KMS-11 (cell line): ENCODE results near the gene FYN.

ENCODE experiments used
- H2AFZ ChIP-seq: fragments of 200-600 bp; sonication (generic); 2 replicates; pipeline ENCODE4 v1.6.1; 2016; ENCODE audit warnings: antibody characterized with exemption, mixed run types, low read depth
- H3K27ac ChIP-seq: fragments of 200-600 bp; sonication (generic); 2 replicates; pipeline ENCODE4 v1.6.1; 2016; ENCODE audit warnings: mild to moderate bottlenecking, mixed run types
- H3K27me3 ChIP-seq: fragments of 200-600 bp; sonication (generic); 2 replicates; pipeline ENCODE4 v1.6.1; 2017; ENCODE audit warnings: mild to moderate bottlenecking, low read depth, mixed run types, moderate library complexity; ENCODE audit not compliant: insufficient read depth
- H3K36me3 ChIP-seq: fragments of 200-600 bp; sonication (generic); 2 replicates; pipeline ENCODE4 v1.6.1; 2017; ENCODE audit warnings: mild to moderate bottlenecking, mixed run types; ENCODE audit not compliant: insufficient read depth
- H3K4me1 ChIP-seq: fragments of 200-600 bp; sonication (generic); 2 replicates; pipeline ENCODE4 v1.6.1; 2016; ENCODE audit warnings: mild to moderate bottlenecking, low read depth, mixed run types; ENCODE audit not compliant: poor library complexity, severe bottlenecking
- H3K4me2 ChIP-seq: fragments of 200-600 bp; sonication (generic); 2 replicates; pipeline ENCODE4 v1.7.0; 2016; ENCODE audit warnings: mild to moderate bottlenecking, mixed run types
- H3K4me3 ChIP-seq: fragments of 200-600 bp; sonication (generic); IDR thresholded peaks from 2 replicates; pipeline ENCODE4 v1.6.1; 2017; ENCODE audit warnings: low read depth, low read length, mixed read lengths; ENCODE audit not compliant: insufficient read depth
- H3K79me2 ChIP-seq: fragments of 200-600 bp; sonication (generic); 2 replicates; pipeline ENCODE4 v1.6.1; 2016; ENCODE audit warnings: low read depth, mixed run types; ENCODE audit not compliant: insufficient read depth
- H3K9ac ChIP-seq: fragments of 200-600 bp; sonication (generic); 2 replicates; pipeline ENCODE4 v1.6.1; 2016; ENCODE audit warnings: mild to moderate bottlenecking, mixed run types
- H4K20me1 ChIP-seq: fragments of 200-600 bp; sonication (generic); 2 replicates; pipeline ENCODE4 v1.6.1; 2016; ENCODE audit warnings: mild to moderate bottlenecking, mixed run types; ENCODE audit not compliant: insufficient read depth
- CTCF ChIP-seq: fragments of 200-600 bp; sonication (generic); conservative IDR thresholded peaks from 2 replicates; pipeline ENCODE4 v1.6.1; 2017; ENCODE audit warnings: low read depth, mild to moderate bottlenecking, antibody characterized with exemption, low read length, moderate library complexity, mixed read lengths

FYN gene

GRCh38 chr6:111632468-111633247 lies 240.6 kb downstream of the FYN start:
- Histone ChIP-seq H4K20me1 (no peaks in the 10 kb centered on the region), H3K27me3 (no peaks in the 10 kb centered on the region), H3K4me2 (no peak overlapping the region), H3K79me2 (no peaks in the 10 kb centered on the region), H3K4me3 (no peak overlapping the region), H3K4me1 (no peaks in the 10 kb centered on the region), H3K27ac (no peak overlapping the region), H3K9ac (no peak overlapping the region), H3K36me3 (no peaks in the 10 kb centered on the region), H2AFZ (no peak overlapping the region)
- TF ChIP-seq CTCF: no peak

DNA sequence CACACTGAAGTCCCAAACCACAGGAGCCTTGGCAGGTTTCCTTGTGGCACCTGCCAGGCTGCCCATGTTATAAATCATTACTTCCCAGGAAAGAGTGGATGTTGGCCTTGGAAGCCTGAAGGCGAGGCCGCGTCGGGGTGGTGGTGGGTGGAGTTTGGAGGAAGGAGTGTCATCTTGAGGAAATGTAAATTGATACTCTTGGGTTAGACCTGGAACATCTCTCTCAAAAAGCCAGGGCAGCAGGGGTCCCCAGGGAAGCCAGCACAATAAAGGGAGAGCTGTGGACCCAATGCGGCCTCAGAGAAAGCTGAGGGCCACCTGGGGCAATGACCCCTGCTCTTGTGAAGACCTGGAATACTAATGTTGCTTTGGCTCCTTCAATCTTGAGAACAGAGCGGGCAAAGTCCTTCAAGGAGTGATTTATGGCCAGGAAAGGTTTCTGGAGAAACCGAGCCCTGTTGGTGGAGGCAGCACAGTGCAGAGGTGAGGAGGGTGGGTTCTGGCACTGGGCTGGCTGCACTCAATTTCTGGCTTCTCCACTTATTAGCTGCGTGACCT lies 241.3 kb downstream of the FYN start:
- Histone ChIP-seq H2AFZ (no peak overlapping the region), H4K20me1 (no peaks in the 10 kb centered on the region), H3K4me3 (no peak overlapping the region), H3K4me2 (no peak overlapping the region), H3K79me2 (no peaks in the 10 kb centered on the region), H3K9ac (no peak overlapping the region), H3K36me3 (no peaks in the 10 kb centered on the region), H3K27ac (no peak overlapping the region), H3K4me1 (no peaks in the 10 kb centered on the region), H3K27me3 (no peaks in the 10 kb centered on the region)
- no peak for TF ChIP-seq CTCF

DNA sequence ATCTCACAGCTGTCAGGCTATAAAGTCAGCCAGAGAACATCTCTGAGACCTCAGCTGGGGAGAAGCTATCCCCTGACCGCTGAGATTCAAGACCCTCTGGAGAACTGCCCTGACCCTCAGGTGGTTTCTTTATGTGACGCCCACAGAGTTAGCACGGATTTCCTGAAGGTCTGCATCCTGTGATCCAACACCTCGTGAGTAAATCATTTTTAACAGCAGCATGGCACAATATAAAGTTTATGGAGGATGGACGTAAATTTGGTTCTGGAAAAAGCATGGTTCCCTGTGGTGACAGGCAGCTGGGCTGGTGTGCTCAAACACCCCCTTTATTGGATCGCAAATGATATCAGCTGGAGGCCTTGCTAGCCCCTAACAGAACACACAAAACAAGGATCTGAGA lies 242.2 kb downstream of the FYN start:
- H4K20me1 ChIP-seq: no peaks in the 10 kb centered on the region
- no peak for TF ChIP-seq CTCF
- no peak overlapping the region for H3K4me3 ChIP-seq
- no peak overlapping the region for H3K27ac ChIP-seq
- H3K4me1 ChIP-seq: no peaks in the 10 kb centered on the region
- H3K36me3 ChIP-seq: no peaks in the 10 kb centered on the region
- no peak overlapping the region for H2AFZ ChIP-seq
- no peaks in the 10 kb centered on the region for H3K27me3 ChIP-seq
- H3K79me2 ChIP-seq: no peaks in the 10 kb centered on the region
- no peak overlapping the region for H3K9ac ChIP-seq
- no peak overlapping the region for H3K4me2 ChIP-seq

DNA sequence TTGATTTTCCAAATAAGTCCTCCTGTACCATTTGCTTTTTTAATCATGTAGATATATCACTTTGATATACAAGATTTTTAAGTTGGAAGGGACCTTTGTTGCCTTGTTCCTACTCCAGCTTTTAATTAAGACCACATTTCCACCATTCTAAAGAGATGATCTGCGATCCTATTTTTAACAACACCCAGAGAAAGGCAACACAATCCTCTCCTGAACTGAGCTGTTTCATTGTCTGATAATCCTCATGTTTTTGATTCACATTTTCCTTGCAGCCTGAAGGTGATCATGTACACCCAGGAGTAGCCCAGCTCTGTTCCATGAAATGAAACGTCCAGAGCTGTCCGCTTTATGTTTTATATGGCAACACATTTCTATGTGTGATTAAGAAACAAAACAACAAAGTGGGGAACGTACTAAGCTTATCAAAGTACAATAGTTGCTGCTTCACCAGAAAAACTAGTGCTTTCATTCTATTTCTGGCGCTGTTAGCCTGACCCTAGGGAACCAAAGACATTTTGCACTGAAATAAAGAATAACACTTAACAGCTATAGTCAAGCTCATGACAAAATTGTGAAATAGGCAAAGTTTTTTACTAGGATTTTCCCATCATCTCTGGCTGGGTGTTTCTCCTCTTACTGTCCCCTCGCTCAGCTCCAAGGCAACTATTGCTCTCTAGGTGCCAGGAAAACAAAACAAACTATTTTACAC lies 245.0 kb downstream of the FYN start:
- no peaks in the 10 kb centered on the region for H3K36me3 ChIP-seq
- no peaks in the 10 kb centered on the region for H3K4me1 ChIP-seq
- no peak overlapping the region for H2AFZ ChIP-seq
- no peaks in the 10 kb centered on the region for H3K79me2 ChIP-seq
- H3K9ac ChIP-seq: no peak overlapping the region
- TF ChIP-seq CTCF: no peak
- no peak overlapping the region for H3K4me3 ChIP-seq
- H3K27ac ChIP-seq: no peak overlapping the region
- no peaks in the 10 kb centered on the region for H4K20me1 ChIP-seq
- no peak overlapping the region for H3K4me2 ChIP-seq
- H3K27me3 ChIP-seq: no peaks in the 10 kb centered on the region
